Endodermal cell (in vitro differentiated cells): ENCODE data around the gene RAMP1. TPM values are rescaled to one million over a fixed set of nuclear protein-coding genes. Genes with fewer than 3 reads are reported as not detected.

Experiments
- DNase-seq: peaks from one replicate; pipeline ENCODE4 v3.0.0-alpha.2; 2017
- H3K27ac ChIP-seq: 2 replicates; pipeline ENCODE4 v1.5.1; 2013; ENCODE audit warnings: mild to moderate bottlenecking, low read depth, low read length, moderate library complexity
- H3K27me3 ChIP-seq: 2 replicates; pipeline ENCODE4 v1.6.1; 2013; ENCODE audit warnings: mild to moderate bottlenecking, low read length, moderate library complexity; ENCODE audit not compliant: insufficient read depth, control insufficient read depth, poor library complexity, severe bottlenecking
- H3K36me3 ChIP-seq: 2 replicates; pipeline ENCODE4 v1.7.0; 2013; ENCODE audit warnings: mild to moderate bottlenecking, low read length, moderate library complexity; ENCODE audit not compliant: control insufficient read depth, insufficient read depth
- H3K4me1 ChIP-seq: one replicate; pipeline ENCODE4 v1.7.0; 2013; ENCODE audit warnings: low read length; ENCODE audit not compliant: control insufficient read depth, insufficient read depth
- H3K4me3 ChIP-seq: 2 replicates; pipeline ENCODE4 v1.5.1; 2013; ENCODE audit warnings: mild to moderate bottlenecking, low read length, moderate library complexity
- H3K9ac ChIP-seq: 2 replicates; pipeline ENCODE4 v1.6.1; 2013; ENCODE audit warnings: mild to moderate bottlenecking, low read length, moderate library complexity; ENCODE audit not compliant: poor library complexity, severe bottlenecking; ENCODE audit errors: extremely low read depth
- H3K9me3 ChIP-seq: 2 replicates; pipeline ENCODE4 v1.6.1; 2013; ENCODE audit warnings: mild to moderate bottlenecking, low read length, moderate library complexity; ENCODE audit not compliant: control insufficient read depth
- H3K27ac Mint-ChIP-seq: 2 replicates; pipeline ENCODE4 v1.8.0; 2020; ENCODE audit warnings: mixed read lengths
- H3K27me3 Mint-ChIP-seq: 2 replicates; pipeline ENCODE4 v1.8.0; 2021; ENCODE audit warnings: mild to moderate bottlenecking, mixed read lengths; ENCODE audit not compliant: insufficient read depth
- H3K36me3 Mint-ChIP-seq: 2 replicates; pipeline ENCODE4 v1.8.0; 2020; ENCODE audit warnings: low read depth, mixed read lengths
- H3K4me1 Mint-ChIP-seq: 2 replicates; pipeline ENCODE4 v1.8.0; 2020; ENCODE audit warnings: mixed read lengths
- H3K4me3 Mint-ChIP-seq: 2 replicates; pipeline ENCODE4 v1.8.0; 2020; ENCODE audit warnings: mild to moderate bottlenecking, moderate library complexity, mixed read lengths
- H3K9me3 Mint-ChIP-seq: 2 replicates; pipeline ENCODE4 v1.8.0; 2020; ENCODE audit warnings: mild to moderate bottlenecking, mixed read lengths
- WGBS, 2 experiments: methylation state at CpG; one replicate each; pipeline versions ENCODE4 v1.1.5 to v1.1.7; 2013; ENCODE audit warnings: missing lambda C conversion rate in 2 of 2, mixed read lengths in 1 of 2; ENCODE audit not compliant: insufficient coverage in 1 of 2, insufficient read length in 1 of 2; 5-methylcytosine and 5-hydroxymethylcytosine counted together
- total RNA-seq, 2 donors: library from RNA; stranded (reverse); fragmentation: NEBNext Ultra II Directional in 1 of 2; extraction: Animal tissue kit (Norgen Biotek cat#: 25700) in 1 of 2; gene quantifications; 2 replicates in 1 of 2; 3 replicates in 1 of 2; pipeline ENCODE4 v1.2.1, GENCODE V29; 2021
- TF ChIP-seq, protein P1 (sequence below): fragments of 200-600 bp; sonication (generic); conservative IDR thresholded peaks from 2 replicates; pipeline ENCODE4 v1.5.0; 2021; ENCODE audit warnings: antibody characterized with exemption, mild to moderate bottlenecking

Gene RAMP1
- total RNA-seq, 2 donors from 2014 or later = 0.40 to 1.6 TPM

DNA sequence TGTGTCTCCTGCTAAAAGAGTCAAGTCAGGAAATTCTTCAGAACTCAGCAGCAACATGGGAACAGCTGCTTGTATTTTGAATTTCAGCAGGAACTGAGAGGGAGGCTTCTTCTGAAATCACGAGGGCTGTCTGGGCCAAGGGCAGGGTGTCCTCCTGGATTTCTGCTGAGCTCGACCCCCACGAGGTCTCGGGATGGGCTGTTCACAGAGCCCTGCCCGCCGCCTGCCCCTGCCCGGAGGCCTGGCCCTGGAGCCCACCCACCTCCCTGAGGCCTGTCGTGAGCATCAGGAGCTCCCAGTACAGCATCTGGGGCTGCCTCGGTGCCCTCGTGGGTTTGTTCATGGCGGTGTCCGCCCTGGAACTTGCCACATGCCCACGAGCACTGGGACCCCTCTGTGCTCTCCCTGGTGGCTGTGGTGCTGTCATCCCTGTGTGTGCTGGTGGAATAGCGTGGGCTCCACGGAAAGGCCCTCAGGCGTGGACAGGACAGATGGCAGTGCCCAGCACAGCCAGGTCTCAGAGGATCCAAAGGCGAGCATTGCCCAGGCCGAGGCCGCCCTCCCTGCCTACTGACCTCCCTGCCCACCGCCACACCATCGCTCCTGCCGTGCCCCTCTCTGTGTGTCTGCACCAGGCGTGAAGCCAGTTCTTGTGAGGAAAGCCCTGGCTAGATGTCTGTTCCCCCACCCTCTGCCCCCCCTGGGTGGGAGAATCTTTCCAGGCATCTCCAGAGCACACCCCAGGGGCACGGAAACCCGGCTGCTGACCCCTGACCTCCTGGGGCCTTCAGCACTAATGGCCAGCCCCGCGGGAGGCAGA is 25.9 kb downstream of the RAMP1 start:
- Histone ChIP-seq H3K4me3 (no peak overlapping the region), H3K36me3 (no peaks in the 10 kb centered on the region), H3K9me3 (no peaks in the 10 kb centered on the region), H3K4me1 (no peaks in the 10 kb centered on the region), H3K27me3 (no peaks in the 10 kb centered on the region), H3K27ac (no peak overlapping the region), H3K9ac (no peak overlapping the region)
- WGBS, 2 experiments = 89 to 93% methylated on average over 12 to 27 of the region's 27 CpGs
- H3K36me3 Mint-ChIP-seq = no peaks in the 10 kb centered on the region
- TF ChIP-seq, protein P1, sequence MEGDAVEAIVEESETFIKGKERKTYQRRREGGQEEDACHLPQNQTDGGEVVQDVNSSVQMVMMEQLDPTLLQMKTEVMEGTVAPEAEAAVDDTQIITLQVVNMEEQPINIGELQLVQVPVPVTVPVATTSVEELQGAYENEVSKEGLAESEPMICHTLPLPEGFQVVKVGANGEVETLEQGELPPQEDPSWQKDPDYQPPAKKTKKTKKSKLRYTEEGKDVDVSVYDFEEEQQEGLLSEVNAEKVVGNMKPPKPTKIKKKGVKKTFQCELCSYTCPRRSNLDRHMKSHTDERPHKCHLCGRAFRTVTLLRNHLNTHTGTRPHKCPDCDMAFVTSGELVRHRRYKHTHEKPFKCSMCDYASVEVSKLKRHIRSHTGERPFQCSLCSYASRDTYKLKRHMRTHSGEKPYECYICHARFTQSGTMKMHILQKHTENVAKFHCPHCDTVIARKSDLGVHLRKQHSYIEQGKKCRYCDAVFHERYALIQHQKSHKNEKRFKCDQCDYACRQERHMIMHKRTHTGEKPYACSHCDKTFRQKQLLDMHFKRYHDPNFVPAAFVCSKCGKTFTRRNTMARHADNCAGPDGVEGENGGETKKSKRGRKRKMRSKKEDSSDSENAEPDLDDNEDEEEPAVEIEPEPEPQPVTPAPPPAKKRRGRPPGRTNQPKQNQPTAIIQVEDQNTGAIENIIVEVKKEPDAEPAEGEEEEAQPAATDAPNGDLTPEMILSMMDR = no peak
- no peak overlapping the region for H3K4me3 Mint-ChIP-seq
- no peaks in the 10 kb centered on the region for H3K27me3 Mint-ChIP-seq
- DNase-seq = peak; percentile 44
- no peaks in the 10 kb centered on the region for H3K9me3 Mint-ChIP-seq
- no peak overlapping the region for H3K27ac Mint-ChIP-seq
- no peaks in the 10 kb centered on the region for H3K4me1 Mint-ChIP-seq

DNA sequence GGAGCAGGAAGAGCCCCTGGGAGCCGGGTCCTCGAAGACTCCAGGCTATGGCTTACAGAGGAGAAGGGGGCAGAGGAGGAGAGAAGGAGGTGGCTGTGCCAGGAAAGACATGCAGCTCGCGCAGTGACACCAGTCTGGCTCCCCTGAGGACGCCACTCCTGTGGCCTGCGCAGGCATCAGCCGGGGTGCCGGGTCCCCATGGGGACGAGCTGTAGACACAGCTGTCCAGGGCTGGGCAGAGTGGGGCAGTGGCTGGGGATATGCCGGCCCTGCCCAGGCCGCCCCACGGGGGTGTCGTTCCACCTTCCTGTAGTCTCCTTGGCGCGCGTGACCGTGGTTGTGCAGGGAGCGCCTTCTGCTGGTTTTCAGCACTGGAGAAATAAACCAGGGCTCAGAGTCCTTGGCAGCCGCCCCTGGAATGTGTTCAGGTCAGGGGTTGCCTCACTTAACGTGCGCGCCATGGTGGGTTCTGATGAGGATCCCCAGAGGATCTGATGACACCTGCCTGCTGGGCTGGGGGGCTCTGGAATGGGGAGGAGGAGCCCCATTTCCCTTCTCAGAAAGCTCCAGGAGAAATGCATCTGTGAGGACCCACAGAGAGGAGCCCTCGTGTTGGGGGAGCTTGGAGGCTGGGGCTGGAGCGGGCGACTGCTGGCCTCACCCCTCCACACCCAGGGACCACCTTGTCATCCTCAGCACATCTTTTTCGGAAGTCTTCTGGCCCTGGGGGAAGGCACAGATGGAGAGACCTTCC is 26.7 kb downstream of the RAMP1 start:
- Mint-ChIP-seq H3K27ac (no peak overlapping the region), H3K27me3 (no peaks in the 10 kb centered on the region), H3K9me3 (no peaks in the 10 kb centered on the region), H3K4me1 (no peaks in the 10 kb centered on the region), H3K36me3 (no peaks in the 10 kb centered on the region), H3K4me3 (no peak overlapping the region)
- 94 to 97% methylated on average over 21 to 26 of the region's 26 CpGs for WGBS, 2 experiments
- no peak overlapping the region for H3K9ac ChIP-seq
- H3K36me3 ChIP-seq = no peaks in the 10 kb centered on the region
- H3K27ac ChIP-seq = no peak overlapping the region
- H3K9me3 ChIP-seq = no peaks in the 10 kb centered on the region
- H3K4me1 ChIP-seq = no peaks in the 10 kb centered on the region
- peak; percentile 46 for DNase-seq
- H3K27me3 ChIP-seq = no peaks in the 10 kb centered on the region
- no peak overlapping the region for H3K4me3 ChIP-seq
- TF ChIP-seq, protein P1 = no peak

DNA sequence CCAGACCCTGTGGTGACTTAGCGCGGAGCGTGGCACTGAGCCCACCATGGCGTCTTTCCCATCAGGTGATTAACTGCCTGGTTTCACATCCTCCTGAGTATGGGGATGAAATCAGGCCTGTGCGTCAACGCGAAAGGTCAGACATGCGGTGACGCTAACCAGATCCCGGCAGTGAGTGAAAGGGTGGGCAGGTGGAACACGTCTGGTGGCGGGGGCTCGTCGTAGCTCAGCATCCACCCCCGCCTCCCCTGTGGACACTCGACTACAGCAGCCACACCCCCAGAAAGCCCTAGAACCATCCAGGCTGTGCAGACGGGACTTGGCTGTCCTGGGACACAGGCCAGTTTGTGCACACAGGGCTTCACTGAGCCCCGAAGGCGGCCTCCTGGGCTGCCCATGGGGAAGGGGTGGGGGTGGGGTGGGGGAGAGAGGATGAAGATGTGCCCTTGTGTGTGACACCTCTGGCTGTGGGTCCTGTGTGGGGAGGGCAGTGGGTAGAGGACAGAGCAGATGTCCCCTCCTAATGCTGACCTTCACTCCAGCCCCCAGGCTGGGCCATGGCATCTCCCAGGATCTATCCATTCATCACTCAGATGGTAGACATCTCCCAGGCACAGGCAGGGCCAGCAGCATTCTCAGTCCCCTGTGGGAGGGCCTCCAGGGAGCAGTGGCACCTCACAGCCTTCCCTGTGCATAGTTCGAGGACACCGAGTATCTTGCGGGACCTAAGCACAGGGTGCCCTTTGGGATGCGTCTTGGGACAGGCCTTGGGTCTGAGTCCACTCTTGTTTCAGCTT is 27.5 kb downstream of the RAMP1 start:
- H3K36me3 ChIP-seq = no peaks in the 10 kb centered on the region
- Mint-ChIP-seq H3K4me1 (no peaks in the 10 kb centered on the region), H3K27me3 (no peaks in the 10 kb centered on the region), H3K9me3 (no peaks in the 10 kb centered on the region), H3K36me3 (no peaks in the 10 kb centered on the region), H3K27ac (no peak overlapping the region), H3K4me3 (no peak overlapping the region)
- no peak overlapping the region for H3K4me3 ChIP-seq
- WGBS, 2 experiments = 94 to 97% methylated on average over 16 to 23 of the region's 23 CpGs
- no peaks in the 10 kb centered on the region for H3K4me1 ChIP-seq
- DNase-seq = peak; percentile 40
- no peak overlapping the region for H3K27ac ChIP-seq
- TF ChIP-seq, protein P1 = no peak
- no peaks in the 10 kb centered on the region for H3K9me3 ChIP-seq
- no peaks in the 10 kb centered on the region for H3K27me3 ChIP-seq
- H3K9ac ChIP-seq = no peak overlapping the region
